Lung (tissue), 12 donors: ENCODE measurements around the gene MUSK. TPM values are rescaled to one million over a fixed set of nuclear protein-coding genes. Genes with fewer than 3 reads are reported as not detected.

Experiments
- ATAC-seq: fragments of 200-7000 bp; cut with Tn5 transposase; one replicate; pipeline ENCODE4 v1.9.1; 2020; ENCODE audit warnings: moderate number of reproducible peaks; ENCODE audit not compliant: insufficient read depth, low FRiP score
- DNase-seq, 3 donors: peaks; one replicate each; pipeline ENCODE4 v3.0.0-alpha.2; 2013 to 2017
- H3K27ac ChIP-seq, 2 donors: one replicate each; pipeline ENCODE4 v1.5.1; 2013; ENCODE audit warnings: mild to moderate bottlenecking in 2 of 2, moderate library complexity in 2 of 2, control low read depth in 1 of 2, inconsistent platforms in 1 of 2, low read depth in 1 of 2, low read length in 1 of 2
- H3K27me3 ChIP-seq, 3 donors: one replicate each; pipeline ENCODE4 v1.5.1; 2013; ENCODE audit warnings: low read length in 2 of 3; ENCODE audit not compliant: control insufficient read depth in 3 of 3, insufficient read depth in 3 of 3
- H3K36me3 ChIP-seq, 4 donors: one replicate each; pipeline ENCODE4 v1.5.1; 2013; ENCODE audit warnings: low read length in 4 of 4, mild to moderate bottlenecking in 1 of 4, moderate library complexity in 1 of 4; ENCODE audit not compliant: control insufficient read depth in 4 of 4, insufficient read depth in 4 of 4
- H3K4me1 ChIP-seq, 5 donors: one replicate each; pipeline ENCODE4 v1.5.1; 2013; ENCODE audit warnings: low read length in 5 of 5, mild to moderate bottlenecking in 2 of 5, moderate library complexity in 1 of 5; ENCODE audit not compliant: control insufficient read depth in 5 of 5, insufficient read depth in 5 of 5
- H3K4me3 ChIP-seq: one replicate; pipeline ENCODE4 v1.5.1; 2013; ENCODE audit warnings: mild to moderate bottlenecking, control low read depth, moderate library complexity
- H3K9ac ChIP-seq, 2 donors: one replicate each; pipeline ENCODE4 v1.5.1; 2013; ENCODE audit warnings: low read length in 2 of 2, control low read depth in 1 of 2; ENCODE audit not compliant: insufficient read depth in 1 of 2
- H3K9me3 ChIP-seq, 4 donors: one replicate each; pipeline ENCODE4 v1.5.1; 2013; ENCODE audit warnings: low read length in 3 of 4, mild to moderate bottlenecking in 1 of 4, moderate library complexity in 1 of 4; ENCODE audit not compliant: control insufficient read depth in 4 of 4, insufficient read depth in 3 of 4
- WGBS, 2 donors: extraction: QIAGEN DNeasy Blood & Tissue Kit; methylation state at CpG; one replicate each; pipeline ENCODE4 v1.1.7; 2013; 5-methylcytosine and 5-hydroxymethylcytosine counted together
- polyA plus RNA-seq, 2 donors: library from polyadenylated mRNA; stranded (reverse); fragments of 200-250 nt; gene quantifications; one replicate each; pipeline ENCODE4 v1.2.1, GENCODE V29; 2013
- total RNA-seq, 2 donors: library from RNA; depleted of rRNA in 1 of 2; stranded (reverse); fragments of >200 nt in 1 of 2; gene quantifications; one replicate each; pipeline ENCODE4 v1.2.1, GENCODE V29; 2014 to 2021
- TF ChIP-seq, protein P1 (sequence below): IDR thresholded peaks from 2 replicates; pipeline ENCODE4 v1.5.1; 2012; ENCODE audit warnings: mild to moderate bottlenecking; ENCODE audit errors: control extremely low read depth, extremely low read depth
- donor health status: control.
- donor health status: control.
- donor health status: Bipolar disorder and iron deficiency.
- donor health status: healthy.
- donor health status: DM: yes; HTN: yes; CAD: no.

Gene MUSK
- total and polyA plus RNA-seq, 4 donors: 0.14 to 2.8 (median 0.43) TPM

DNA sequence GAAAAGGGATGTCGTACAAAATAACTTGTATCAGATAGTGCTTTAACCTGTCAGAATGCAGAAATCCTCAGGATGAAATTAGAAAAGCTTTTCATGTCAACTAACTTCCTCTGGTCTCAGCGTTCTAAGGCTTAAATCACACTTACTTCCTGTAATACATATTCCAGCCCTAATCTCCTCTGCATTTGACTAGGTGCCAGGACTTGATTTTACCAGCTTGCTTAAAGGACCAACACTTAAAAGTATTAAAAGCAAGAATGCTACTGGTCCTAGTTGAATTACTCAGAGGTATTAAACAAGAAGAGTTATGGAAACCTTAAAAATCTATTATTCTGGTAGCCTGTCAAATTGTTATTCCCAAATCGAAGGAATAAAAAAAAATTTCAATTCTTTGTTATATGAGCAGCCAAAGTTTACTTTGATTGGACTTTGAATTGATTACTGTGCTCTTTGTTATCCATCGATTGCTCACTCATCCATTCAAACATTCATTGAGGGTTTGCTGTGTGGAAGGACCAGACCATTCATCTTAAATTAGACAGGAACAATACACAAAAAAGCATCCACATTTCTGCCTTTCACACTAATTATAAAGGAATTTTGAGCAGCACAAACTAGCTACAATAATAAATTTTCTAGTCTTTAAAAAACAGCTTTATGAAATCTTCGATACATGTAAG is 108.7 kb downstream of the MUSK start:
- Histone ChIP-seq H3K9me3 (no peaks in the 10 kb centered on the region), H3K27me3 (no peaks in the 10 kb centered on the region), H3K9ac (no peak overlapping the region), H3K4me3 (no peak overlapping the region), H3K4me1 (peaks cover 0 to 44% (median 3%) of the 10 kb centered on the region in 5 donors), H3K36me3 (no peaks in the 10 kb centered on the region), H3K27ac (no peak overlapping the region)
- TF ChIP-seq, protein P1, sequence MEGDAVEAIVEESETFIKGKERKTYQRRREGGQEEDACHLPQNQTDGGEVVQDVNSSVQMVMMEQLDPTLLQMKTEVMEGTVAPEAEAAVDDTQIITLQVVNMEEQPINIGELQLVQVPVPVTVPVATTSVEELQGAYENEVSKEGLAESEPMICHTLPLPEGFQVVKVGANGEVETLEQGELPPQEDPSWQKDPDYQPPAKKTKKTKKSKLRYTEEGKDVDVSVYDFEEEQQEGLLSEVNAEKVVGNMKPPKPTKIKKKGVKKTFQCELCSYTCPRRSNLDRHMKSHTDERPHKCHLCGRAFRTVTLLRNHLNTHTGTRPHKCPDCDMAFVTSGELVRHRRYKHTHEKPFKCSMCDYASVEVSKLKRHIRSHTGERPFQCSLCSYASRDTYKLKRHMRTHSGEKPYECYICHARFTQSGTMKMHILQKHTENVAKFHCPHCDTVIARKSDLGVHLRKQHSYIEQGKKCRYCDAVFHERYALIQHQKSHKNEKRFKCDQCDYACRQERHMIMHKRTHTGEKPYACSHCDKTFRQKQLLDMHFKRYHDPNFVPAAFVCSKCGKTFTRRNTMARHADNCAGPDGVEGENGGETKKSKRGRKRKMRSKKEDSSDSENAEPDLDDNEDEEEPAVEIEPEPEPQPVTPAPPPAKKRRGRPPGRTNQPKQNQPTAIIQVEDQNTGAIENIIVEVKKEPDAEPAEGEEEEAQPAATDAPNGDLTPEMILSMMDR: no peak
- DNase-seq (peak; percentile 42 to 88 (median 85)), ATAC-seq (no peak)
- 34 to 48% methylated on average over 5 of the region's 5 CpGs for WGBS, 2 donors

- ATAC-seq (no peak), DNase-seq (peak in 1 of 3 donors; percentile 45)
- Histone ChIP-seq H3K4me1 (peaks cover 0 to 44% (median 3%) of the 10 kb centered on the region in 5 donors), H3K27me3 (no peaks in the 10 kb centered on the region), H3K9me3 (peaks cover 0 to 2% (median 0%) of the 10 kb centered on the region in 4 donors), H3K27ac (no peak overlapping the region), H3K9ac (no peak overlapping the region), H3K36me3 (no peaks in the 10 kb centered on the region), H3K4me3 (no peak overlapping the region)
- TF ChIP-seq, protein P1: no peak
Measured at GRCh38 chr9:110777876-110778215, 109.3 kb downstream of the MUSK start.

DNA sequence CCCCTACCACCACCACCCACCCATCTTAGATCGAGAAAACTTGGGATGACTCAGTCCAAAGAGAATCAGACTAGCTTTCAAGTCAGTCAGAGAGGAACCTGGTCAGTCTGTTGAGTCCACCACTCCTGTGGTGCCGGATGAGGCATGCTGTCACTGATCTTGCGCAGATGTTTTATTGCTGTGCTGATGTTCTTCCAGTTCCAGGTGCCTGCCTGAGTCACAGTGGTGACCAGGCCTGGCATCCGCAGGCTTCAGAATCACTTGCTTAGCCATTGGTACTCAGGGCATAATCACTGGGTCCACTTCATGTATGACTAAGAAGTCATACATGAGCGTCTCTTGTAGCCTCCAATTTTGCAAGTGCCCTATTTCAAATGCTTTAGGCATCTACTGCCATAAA is 114.1 kb downstream of the MUSK start:
- WGBS, 2 donors: 94 to 97% methylated on average over 5 of the region's 5 CpGs
- Histone ChIP-seq H3K36me3 (no peaks in the 10 kb centered on the region), H3K4me1 (peaks cover 0 to 16% (median 0%) of the 10 kb centered on the region in 5 donors), H3K27ac (no peak overlapping the region), H3K9me3 (peaks cover 0 to 2% (median 0%) of the 10 kb centered on the region in 4 donors), H3K9ac (no peak overlapping the region), H3K27me3 (no peaks in the 10 kb centered on the region), H3K4me3 (no peak overlapping the region)
- ATAC-seq (no peak), DNase-seq (no peak)
- TF ChIP-seq, protein P1: no peak

GRCh38 chr9:110784309-110784708 is 115.7 kb downstream of the MUSK start:
- H3K4me3 ChIP-seq: no peak overlapping the region
- H3K27ac ChIP-seq: no peak overlapping the region
- 87 to 93% methylated on average over 1 of the region's 1 CpG for WGBS, 2 donors
- H3K4me1 ChIP-seq: peaks cover 0 to 4% (median 0%) of the 10 kb centered on the region in 5 donors
- H3K36me3 ChIP-seq: no peaks in the 10 kb centered on the region
- DNase-seq (no peak), ATAC-seq (no peak)
- TF ChIP-seq, protein P1: no peak
- no peaks in the 10 kb centered on the region for H3K27me3 ChIP-seq
- H3K9ac ChIP-seq: no peak overlapping the region
- peaks cover 0 to 2% (median 0%) of the 10 kb centered on the region in 4 donors for H3K9me3 ChIP-seq
